Activated T-helper 17 cell treated with anti-CD3 and anti-CD28 coated beads, Interleukin-2, amount 50 U/mL, for 72 hours (primary cell): ENCODE data around the gene CCDC39. TPM values are rescaled to one million over a fixed set of nuclear protein-coding genes. Genes with fewer than 3 reads are reported as not detected.
A peak's percentile ranks its signal among the peaks of the same experiment; 100 is the strongest.

ENCODE experiments used
- ATAC-seq: fragments of 150-1000 bp; cut with Tn5 transposase; replicated peaks from 2 replicates; pipeline ENCODE4 v1.10.0; 2021; ENCODE audit warnings: mild to moderate bottlenecking, moderate library complexity
- H3K27ac Mint-ChIP-seq: one replicate; pipeline ENCODE4 v1.8.0; 2022; ENCODE audit warnings: mixed read lengths
- H3K27me3 Mint-ChIP-seq: one replicate; pipeline ENCODE4 v1.8.0; 2022; ENCODE audit warnings: mixed read lengths
- H3K36me3 Mint-ChIP-seq: one replicate; pipeline ENCODE4 v1.8.0; 2022; ENCODE audit warnings: low read depth, mild to moderate bottlenecking, mixed read lengths
- H3K4me1 Mint-ChIP-seq: one replicate; pipeline ENCODE4 v1.8.0; 2022; ENCODE audit warnings: mixed read lengths
- H3K4me3 Mint-ChIP-seq: one replicate; pipeline ENCODE4 v1.8.0; 2022; ENCODE audit warnings: mild to moderate bottlenecking, mixed read lengths
- H3K9me3 Mint-ChIP-seq: one replicate; pipeline ENCODE4 v1.8.0; 2022; ENCODE audit warnings: mixed read lengths
- total RNA-seq, 2 donors: library from RNA; stranded (reverse); gene quantifications; one replicate each; pipeline ENCODE4 v1.2.3, GENCODE V29; 2022

Gene CCDC39
- total RNA-seq = not detected

DNA sequence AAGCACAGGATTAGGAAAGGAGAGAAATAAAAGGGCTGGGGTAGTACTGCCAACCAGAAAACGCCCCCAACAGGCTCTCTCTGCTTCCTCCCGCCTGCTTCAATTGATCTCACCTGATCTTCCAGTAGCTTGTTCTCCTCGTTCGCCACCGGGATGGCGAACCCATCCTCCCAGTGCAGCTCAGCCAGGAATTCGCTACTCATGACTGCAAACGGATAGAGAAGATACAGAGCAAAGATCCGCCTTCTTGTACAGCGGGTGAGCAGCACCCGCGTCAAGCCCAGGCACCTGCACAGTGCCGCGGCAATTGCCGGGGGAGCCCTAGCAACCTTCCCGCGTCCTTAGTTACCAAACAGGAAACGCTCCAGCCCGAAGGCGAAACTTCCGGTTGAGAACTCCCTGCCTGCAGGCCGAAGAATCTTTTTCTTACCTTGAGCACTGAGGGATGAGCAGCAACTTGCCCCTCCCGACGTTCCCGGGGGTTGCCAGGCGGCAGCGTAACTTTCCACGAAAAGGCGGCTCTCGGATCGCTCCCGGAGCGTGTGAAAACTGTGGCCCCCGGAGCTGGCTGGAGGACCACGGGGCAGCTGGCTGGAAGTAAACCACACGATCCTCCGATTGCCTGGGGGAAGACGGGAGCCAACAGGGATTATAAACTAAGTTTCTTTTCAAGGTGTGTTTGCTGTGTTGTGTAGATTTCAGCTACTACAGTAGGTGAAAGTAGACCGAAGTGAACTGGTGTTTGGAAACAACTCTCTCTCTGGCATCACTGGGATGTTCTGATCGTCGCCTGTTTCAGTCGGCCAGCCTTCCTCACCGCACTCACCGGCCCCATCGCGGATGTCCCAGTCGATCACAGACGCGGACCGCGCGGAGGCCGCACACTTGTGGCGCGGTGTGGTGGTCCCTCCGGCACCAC lies at the start of gene CCDC39:
Gene CCDC39 (minus strand): TSS at position 312 of the 919 bp plus-strand sequence. CDS start 109 bp downstream, at position 203.
- Mint-ChIP-seq H3K27ac (peak within 1 kb of the TSS; percentile 56), H3K9me3 (no peaks in the 10 kb centered on the region), H3K27me3 (peaks cover 33% of the 10 kb centered on the region), H3K36me3 (no peaks in the 10 kb centered on the region), H3K4me3 (peak within 1 kb of the TSS; percentile 84), H3K4me1 (peaks cover 3% of the 10 kb centered on the region)
- peak; percentile 93 for ATAC-seq

DNA sequence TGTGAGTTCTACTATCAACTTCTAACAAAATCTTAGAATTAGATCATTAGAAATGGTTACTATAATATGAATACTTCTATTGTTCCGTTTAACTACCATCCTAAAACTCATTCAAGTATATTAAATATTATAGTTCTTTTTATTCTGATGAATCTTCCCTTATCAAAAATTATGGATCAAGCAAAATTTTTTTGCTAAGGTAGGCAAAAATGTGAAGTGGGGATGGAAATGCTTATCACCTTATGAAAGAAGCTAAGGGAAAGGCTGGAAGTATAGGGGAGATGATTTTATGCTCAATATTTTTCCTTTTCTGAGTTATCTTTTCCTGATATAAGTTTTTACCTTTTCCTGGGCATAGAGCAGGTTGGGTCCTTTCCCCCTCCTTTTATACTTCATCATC lies 40.7 kb upstream of the CCDC39 start:
- ATAC-seq = no peak
- H3K4me1 Mint-ChIP-seq = no peaks in the 10 kb centered on the region
- H3K27ac Mint-ChIP-seq = no peak overlapping the region
- peaks cover 4% of the 10 kb centered on the region for H3K9me3 Mint-ChIP-seq
- no peak overlapping the region for H3K4me3 Mint-ChIP-seq
- H3K36me3 Mint-ChIP-seq = no peaks in the 10 kb centered on the region
- no peaks in the 10 kb centered on the region for H3K27me3 Mint-ChIP-seq

DNA sequence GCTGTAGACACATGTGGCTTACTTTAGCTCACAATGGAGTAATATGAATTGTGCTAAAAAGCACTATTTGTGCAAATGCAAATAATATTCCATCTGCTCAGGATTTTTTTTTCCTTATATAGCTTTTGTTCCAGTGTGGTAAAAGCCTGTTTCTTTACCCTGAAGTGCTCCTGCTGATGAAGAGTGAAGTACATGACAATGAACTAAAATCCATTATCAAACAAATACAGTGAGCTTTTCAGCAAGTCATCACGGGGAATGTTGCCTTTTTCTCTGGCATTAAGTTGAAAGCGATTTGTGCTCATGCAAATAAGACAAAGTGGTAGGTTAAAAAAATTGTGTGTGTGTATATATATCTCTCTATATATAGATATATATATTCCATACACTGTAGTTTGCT lies 28.6 kb upstream of the CCDC39 start:
- Mint-ChIP-seq H3K27me3 (peaks cover 17% of the 10 kb centered on the region), H3K9me3 (no peaks in the 10 kb centered on the region)

DNA sequence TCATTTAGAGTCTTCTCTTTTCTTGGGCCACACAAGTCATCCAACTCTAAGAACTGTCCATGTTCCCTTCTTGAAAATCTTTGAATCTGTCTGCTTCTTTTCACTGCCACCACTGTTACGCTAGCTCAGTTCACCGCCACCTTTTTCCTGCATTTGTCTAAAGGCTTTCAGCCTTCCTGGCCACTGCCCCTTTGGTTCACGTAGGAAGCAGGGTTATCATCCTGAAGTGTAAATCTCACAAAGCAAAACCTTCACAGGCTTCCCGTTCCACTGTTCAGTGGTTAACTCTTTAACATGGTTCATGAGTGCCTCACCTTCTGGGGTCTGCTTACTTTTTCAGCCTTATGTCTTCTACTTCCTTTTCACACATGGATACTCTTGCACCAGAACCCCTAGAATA lies 26.3 kb upstream of the CCDC39 start:
- Mint-ChIP-seq H3K4me3 (no peak overlapping the region), H3K27ac (no peak overlapping the region), H3K4me1 (no peaks in the 10 kb centered on the region), H3K9me3 (no peaks in the 10 kb centered on the region), H3K36me3 (no peaks in the 10 kb centered on the region), H3K27me3 (peaks cover 30% of the 10 kb centered on the region)
- no peak for ATAC-seq

More for the DNA sequence above, 28.6 kb upstream of the CCDC39 start:
- H3K27ac Mint-ChIP-seq = no peak overlapping the region
- H3K4me3 Mint-ChIP-seq = no peak overlapping the region
- no peak for ATAC-seq
- no peaks in the 10 kb centered on the region for H3K36me3 Mint-ChIP-seq
- H3K4me1 Mint-ChIP-seq = no peaks in the 10 kb centered on the region

DNA sequence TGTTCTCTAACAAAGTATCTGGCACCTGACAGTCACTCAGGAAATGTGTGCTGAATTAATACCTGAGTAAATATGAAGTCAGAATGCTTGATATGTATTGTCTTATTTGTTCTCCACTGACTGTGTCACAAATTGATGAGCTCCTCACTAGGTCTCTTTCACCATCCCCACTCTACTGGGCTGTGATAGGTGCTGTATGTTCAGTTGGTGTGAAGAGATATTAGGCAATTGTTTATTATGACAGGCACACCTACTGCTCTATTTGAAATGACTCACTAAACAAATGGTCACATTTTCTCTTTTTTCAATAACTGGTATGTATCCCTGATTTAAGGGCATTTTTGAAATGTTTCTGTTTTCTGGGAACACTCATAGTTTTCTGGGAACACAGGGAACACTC lies 25.2 kb upstream of the CCDC39 start:
- H3K9me3 Mint-ChIP-seq = no peaks in the 10 kb centered on the region
- H3K4me3 Mint-ChIP-seq = no peak overlapping the region
- H3K36me3 Mint-ChIP-seq = no peaks in the 10 kb centered on the region
- peaks cover 30% of the 10 kb centered on the region for H3K27me3 Mint-ChIP-seq
- no peak for ATAC-seq
- H3K4me1 Mint-ChIP-seq = no peaks in the 10 kb centered on the region
- no peak overlapping the region for H3K27ac Mint-ChIP-seq

DNA sequence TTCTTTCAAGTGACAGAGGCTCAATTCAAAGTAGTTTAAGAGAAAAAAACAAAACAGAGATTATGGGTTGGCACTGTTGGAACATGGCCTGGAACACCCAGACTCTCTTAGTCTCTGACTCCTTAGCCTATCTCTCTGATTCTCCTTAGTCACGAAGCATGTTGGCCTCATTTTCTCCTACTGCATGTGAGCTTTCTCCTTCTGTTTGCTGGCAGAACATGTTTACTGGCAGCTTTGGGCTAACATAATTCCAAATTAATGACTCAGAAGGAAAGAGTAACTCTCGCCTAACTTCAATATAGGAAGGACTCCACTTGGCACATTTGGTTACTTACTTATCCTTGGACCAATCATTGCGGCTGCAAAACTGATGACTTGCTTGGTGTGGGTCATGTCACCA lies 21.7 kb upstream of the CCDC39 start:
- peaks cover 32% of the 10 kb centered on the region for H3K27me3 Mint-ChIP-seq
- no peak overlapping the region for H3K27ac Mint-ChIP-seq
- peaks cover 3% of the 10 kb centered on the region for H3K9me3 Mint-ChIP-seq
- no peak for ATAC-seq
- H3K4me3 Mint-ChIP-seq = no peak overlapping the region
- no peaks in the 10 kb centered on the region for H3K4me1 Mint-ChIP-seq
- H3K36me3 Mint-ChIP-seq = no peaks in the 10 kb centered on the region

DNA sequence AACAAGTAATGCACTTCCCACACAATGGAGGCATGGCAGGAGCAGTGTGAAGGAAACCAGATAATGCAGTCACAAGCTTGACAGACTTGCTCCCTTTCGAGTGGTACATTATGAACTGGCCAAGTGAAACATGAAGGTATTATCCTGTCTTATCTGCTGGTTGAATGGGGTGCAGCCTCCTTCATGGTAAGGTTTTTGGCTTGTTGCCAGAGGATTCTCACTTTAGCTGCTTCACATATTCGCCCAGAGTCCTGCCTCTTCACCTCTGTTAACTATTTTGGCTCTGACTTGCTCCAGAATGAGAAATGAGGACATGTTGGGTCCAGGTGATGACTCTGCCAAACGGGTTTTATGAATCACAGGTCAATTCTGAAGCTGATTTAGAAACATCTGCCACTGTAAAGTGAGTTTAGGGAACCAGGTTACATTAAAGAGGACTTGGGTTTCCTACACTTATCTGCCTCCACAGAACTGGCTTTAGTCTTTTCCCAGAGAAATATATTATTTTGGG lies 19.5 kb upstream of the CCDC39 start:
- peaks cover 3% of the 10 kb centered on the region for H3K9me3 Mint-ChIP-seq
- H3K27ac Mint-ChIP-seq = no peak overlapping the region
- H3K4me3 Mint-ChIP-seq = no peak overlapping the region
- no peaks in the 10 kb centered on the region for H3K36me3 Mint-ChIP-seq
- no peak for ATAC-seq
- no peaks in the 10 kb centered on the region for H3K4me1 Mint-ChIP-seq
- peaks cover 32% of the 10 kb centered on the region for H3K27me3 Mint-ChIP-seq

DNA sequence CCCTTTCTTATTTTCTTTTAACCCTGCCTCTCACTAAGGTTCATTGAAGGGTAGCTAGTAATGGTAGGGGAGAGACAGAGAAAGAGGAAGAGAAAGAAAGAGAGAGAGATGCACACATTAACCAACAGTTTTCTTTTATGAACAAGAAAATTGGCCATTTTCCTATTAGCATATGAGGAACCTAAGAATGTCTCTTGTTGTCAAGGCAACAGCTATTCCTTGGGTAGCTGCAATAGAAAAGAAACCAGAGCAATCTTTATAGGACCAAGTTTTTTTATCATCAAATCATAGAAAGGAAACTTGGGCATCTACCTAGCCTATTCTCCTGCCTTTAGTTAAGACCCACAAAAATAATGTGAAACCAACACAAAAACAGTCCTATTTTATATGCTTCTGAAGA lies 15.0 kb upstream of the CCDC39 start:
- Mint-ChIP-seq H3K4me1 (no peaks in the 10 kb centered on the region), H3K9me3 (peaks cover 3% of the 10 kb centered on the region), H3K27me3 (peaks cover 32% of the 10 kb centered on the region), H3K4me3 (no peak overlapping the region), H3K27ac (no peak overlapping the region), H3K36me3 (no peaks in the 10 kb centered on the region)
- ATAC-seq = no peak

DNA sequence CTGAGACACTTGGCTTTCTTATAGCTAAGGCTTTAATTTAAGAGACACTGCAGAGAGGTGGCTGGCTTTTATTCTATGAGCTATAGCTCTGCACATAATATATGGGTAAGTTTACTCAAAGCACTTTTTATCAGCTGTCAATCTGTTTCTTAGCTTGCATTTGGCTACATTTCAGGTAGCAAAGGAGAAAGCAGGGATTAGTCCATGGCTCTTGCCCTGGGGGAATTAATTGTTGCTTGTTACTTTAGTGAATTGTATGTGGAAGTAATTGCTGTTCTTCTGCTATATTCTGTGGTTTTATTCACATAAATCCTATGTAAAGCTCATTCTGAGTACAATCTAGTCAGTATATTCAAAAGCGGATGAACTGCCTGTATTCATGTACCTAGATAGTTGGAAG lies 14.4 kb upstream of the CCDC39 start:
- Mint-ChIP-seq H3K27ac (no peak overlapping the region), H3K4me1 (no peaks in the 10 kb centered on the region), H3K27me3 (peaks cover 28% of the 10 kb centered on the region), H3K36me3 (no peaks in the 10 kb centered on the region), H3K9me3 (peaks cover 2% of the 10 kb centered on the region), H3K4me3 (no peak overlapping the region)
- ATAC-seq = no peak

DNA sequence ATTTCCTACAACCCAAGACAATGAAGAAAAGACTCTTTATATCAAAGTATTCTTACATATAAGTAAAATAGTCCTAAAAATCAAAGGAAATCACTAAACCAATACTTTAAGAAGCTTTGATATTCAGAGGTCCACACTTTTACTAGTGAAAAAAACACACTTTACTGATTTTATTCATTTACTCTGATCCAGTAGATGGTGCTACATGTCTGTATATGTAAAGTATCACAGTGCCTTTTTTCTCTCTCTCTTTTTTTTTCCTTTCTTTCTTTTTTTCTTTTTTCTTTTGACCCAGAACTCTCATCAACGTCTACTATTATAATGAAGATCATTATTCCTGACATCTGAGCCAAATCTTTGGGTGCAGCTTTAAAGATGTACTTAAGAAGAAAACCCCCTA lies 10.8 kb upstream of the CCDC39 start:
- ATAC-seq = no peak
- no peak overlapping the region for H3K27ac Mint-ChIP-seq
- no peaks in the 10 kb centered on the region for H3K4me1 Mint-ChIP-seq
- H3K4me3 Mint-ChIP-seq = no peak overlapping the region
- no peaks in the 10 kb centered on the region for H3K36me3 Mint-ChIP-seq
- H3K27me3 Mint-ChIP-seq = peaks cover 38% of the 10 kb centered on the region
- H3K9me3 Mint-ChIP-seq = no peaks in the 10 kb centered on the region

DNA sequence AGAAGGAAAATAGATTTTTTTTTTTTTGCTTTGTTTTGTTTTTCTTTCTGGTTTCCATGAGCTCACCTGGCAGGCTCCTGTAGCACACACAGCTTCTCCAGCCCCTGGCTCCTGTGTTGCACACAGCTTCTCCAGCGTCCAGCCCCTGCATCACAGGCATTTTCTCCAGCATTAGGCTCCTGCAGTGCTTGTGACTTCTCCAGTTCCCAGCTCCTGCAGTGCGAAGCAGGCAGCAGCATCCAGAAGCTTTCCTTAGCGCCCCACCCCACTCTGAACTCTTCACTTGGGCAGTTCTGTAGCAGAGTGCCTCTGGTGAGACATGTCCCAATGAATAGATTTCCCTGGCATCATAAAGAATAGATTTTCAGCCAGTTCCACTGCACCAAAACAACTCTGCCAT lies 5.5 kb upstream of the CCDC39 start:
- no peaks in the 10 kb centered on the region for H3K9me3 Mint-ChIP-seq
- H3K36me3 Mint-ChIP-seq = no peaks in the 10 kb centered on the region
- ATAC-seq = no peak
- peaks cover 3% of the 10 kb centered on the region for H3K4me1 Mint-ChIP-seq
- H3K27me3 Mint-ChIP-seq = peaks cover 34% of the 10 kb centered on the region
- no peak overlapping the region for H3K27ac Mint-ChIP-seq
- no peak overlapping the region for H3K4me3 Mint-ChIP-seq

DNA sequence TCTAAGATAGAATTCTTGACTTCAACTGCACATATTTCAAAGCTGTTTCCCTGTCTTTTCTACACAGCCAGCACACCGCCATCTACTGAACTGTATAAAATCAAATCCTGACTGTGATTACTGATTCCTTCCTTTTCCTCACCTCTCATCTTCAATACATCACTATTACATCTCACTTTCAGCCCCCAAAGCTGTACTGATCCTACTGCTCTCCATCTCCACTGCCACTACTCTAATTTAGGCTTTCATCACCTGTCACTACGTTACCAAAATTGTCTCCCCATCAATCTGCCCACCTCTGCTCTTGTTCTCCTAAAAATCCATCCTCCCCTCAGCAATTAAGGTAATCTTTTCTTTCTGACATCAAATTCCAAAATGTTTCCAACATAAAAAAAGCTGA lies 4.5 kb upstream of the CCDC39 start:
- peaks cover 34% of the 10 kb centered on the region for H3K27me3 Mint-ChIP-seq

DNA sequence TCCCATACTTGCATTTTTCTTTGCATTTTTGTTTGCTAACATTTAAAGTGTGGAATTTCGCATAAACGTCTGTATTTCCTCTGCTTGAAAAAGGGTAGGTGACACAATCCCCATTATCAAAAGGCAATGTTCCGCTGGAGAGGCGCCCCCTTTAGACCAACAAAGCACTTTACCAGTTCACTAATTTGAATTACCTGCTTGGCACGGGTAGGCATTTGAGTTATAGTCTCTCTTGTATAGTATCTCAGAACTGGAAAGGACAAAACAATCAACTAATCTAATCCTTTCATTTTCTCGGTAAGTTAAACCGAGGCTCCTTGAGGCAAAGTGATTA lies 775 bp upstream of the CCDC39 start:
- Mint-ChIP-seq H3K27me3 (peaks cover 31% of the 10 kb centered on the region), H3K4me3 (peak overlapping the region; percentile 84), H3K4me1 (peaks cover 3% of the 10 kb centered on the region), H3K27ac (peak overlapping the region; percentile 56), H3K9me3 (no peaks in the 10 kb centered on the region), H3K36me3 (no peaks in the 10 kb centered on the region)
- peak; percentile 46 for ATAC-seq

More for the DNA sequence above, 4.5 kb upstream of the CCDC39 start:
- Mint-ChIP-seq H3K4me3 (no peak overlapping the region), H3K4me1 (peaks cover 3% of the 10 kb centered on the region), H3K9me3 (no peaks in the 10 kb centered on the region), H3K36me3 (no peaks in the 10 kb centered on the region), H3K27ac (no peak overlapping the region)
- ATAC-seq = no peak

DNA sequence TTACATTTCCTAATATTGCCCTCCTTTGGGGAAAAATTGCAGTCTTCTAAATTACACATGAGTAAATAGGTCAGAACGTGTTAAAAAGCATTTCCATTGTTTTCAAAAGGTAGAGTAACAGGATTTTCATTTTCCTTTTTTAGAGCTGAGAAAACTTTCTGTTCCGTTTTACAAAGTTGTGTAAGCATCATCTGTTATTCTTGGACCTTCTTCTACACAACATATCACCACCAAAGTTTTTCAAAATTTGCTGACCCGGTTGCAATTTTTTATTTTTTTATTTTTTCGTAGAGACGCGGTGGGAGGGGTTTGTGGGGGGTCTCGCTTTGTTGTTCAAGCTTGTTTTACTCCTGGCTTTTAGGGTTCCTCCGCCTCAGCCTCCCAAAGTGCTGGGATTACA lies 1.1 kb downstream of the CCDC39 start:
- Mint-ChIP-seq H3K4me3 (peak overlapping the region; percentile 84), H3K36me3 (no peaks in the 10 kb centered on the region), H3K27me3 (peaks cover 28% of the 10 kb centered on the region), H3K9me3 (no peaks in the 10 kb centered on the region), H3K27ac (no peak overlapping the region), H3K4me1 (peaks cover 3% of the 10 kb centered on the region)
- no peak for ATAC-seq

DNA sequence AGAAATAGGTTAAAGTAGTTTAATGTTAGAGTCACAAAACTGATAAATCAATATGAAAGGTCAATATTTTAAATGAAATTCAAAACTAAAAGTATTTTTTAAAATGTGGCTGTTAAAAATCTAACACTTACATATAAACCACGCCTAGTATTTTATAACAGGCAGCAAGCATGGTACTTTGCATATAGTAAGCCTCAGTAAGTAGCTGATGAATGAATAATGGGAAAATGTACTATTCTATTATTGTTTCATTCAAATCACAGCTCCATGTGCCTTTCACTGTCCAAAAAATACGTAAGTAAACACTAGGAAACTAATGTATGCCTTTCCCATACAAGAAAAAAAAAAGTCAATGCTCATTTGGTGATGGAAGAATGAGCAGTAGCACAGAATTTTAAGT lies 17.8 kb downstream of the CCDC39 start:
- no peaks in the 10 kb centered on the region for H3K36me3 Mint-ChIP-seq
- H3K4me1 Mint-ChIP-seq = no peaks in the 10 kb centered on the region
- H3K27me3 Mint-ChIP-seq = peaks cover 6% of the 10 kb centered on the region
- H3K9me3 Mint-ChIP-seq = no peaks in the 10 kb centered on the region
- H3K4me3 Mint-ChIP-seq = no peak overlapping the region
- H3K27ac Mint-ChIP-seq = no peak overlapping the region
- no peak for ATAC-seq
